ENCODE results near the gene VGF.

DNA sequence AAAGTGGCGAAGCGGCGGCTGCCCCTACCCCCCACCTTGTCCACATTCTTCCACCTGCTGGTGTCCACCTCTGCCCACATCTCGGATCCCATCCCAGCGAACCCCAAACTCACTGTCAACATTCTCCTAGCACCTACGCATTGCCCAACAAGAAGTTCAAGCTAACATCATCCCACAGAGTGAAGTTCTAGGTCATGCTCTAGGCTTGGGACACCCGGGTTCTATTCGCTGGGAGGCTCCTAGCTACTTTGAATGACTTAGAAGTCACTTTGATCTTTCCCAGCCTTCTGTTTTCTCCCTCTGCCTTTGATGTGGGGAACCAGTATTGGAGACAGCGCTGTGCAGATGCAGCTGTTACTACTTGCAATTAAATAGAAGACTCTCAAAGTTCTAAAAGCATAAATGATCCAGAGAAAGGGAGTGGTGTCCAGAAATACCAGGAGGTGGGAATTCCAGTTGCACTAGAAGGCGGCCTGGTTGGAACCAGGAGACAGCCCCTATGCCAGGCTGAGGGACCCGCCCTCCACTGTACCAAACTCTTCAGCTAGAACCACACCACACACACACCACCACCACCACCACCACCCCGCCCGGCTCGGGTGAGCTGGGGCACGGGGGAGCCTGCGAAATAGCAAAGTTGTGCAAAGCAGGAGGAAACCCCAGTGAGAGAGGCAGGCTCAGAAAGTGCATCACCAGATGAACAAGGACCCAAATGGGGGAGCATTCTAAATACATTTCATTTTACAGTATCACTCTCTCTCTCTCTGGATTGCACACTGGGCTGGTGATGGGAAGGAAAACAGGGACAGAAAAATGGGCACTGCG lies 5.5 kb upstream of the VGF start:
- TF ChIP-seq POLR2AphosphoS5 (IDR thresholded peaks at IDR 0.05; ENCODE audit: borderline replicate concordance, low read depth, low read length) (no peak), EZH2 (IDR thresholded peaks at IDR 0.05) (no peak), FOXP2 (optimal IDR thresholded peaks at IDR 0.05; ENCODE audit: control extremely low read depth, extremely low read length, insufficient read depth) (no peak)

Data from SK-N-MC (cell line).